Astrocyte of the cerebellum (primary cell): ENCODE data around the gene C15orf61.

Source experiments
- DNase-seq: peaks from one replicate; pipeline ENCODE4 v3.0.0-alpha.2; 2011; ENCODE audit warnings: low read depth
- H3K4me3 ChIP-seq: 2 replicates; pipeline ENCODE4 v1.5.1; 2011; ENCODE audit warnings: mild to moderate bottlenecking, low read depth, low read length, moderate library complexity
- CTCF ChIP-seq: IDR thresholded peaks from 2 replicates; pipeline ENCODE4 v1.5.1; 2012; ENCODE audit warnings: low read length, low read depth, moderate library complexity, mild to moderate bottlenecking; ENCODE audit errors: missing control alignments
- in situ Hi-C: cut with HindIII; loops from 2 replicates; pipeline ENCODE4 v1.10.0; 2017; ENCODE audit warnings: low sequenced_read_pairs

C15orf61 gene

GRCh38 chr15:67575039-67575502 lies 54.1 kb downstream of the C15orf61 start:
- peak; percentile 38 for DNase-seq
- in situ Hi-C loops = no loop called here
- no peak overlapping the region for H3K4me3 ChIP-seq
- no peak for TF ChIP-seq CTCF

- DNase-seq = no peak
- in situ Hi-C loops = no loop called here
- TF ChIP-seq CTCF = no peak
- H3K4me3 ChIP-seq = no peak overlapping the region
Measured at GRCh38 chr15:67578020-67578600, 57.2 kb downstream of the C15orf61 start.

- in situ Hi-C loops = no loop called here
Measured at GRCh38 chr15:67579164-67579563, 58.2 kb downstream of the C15orf61 start.

More at GRCh38 chr15:67579164-67579563, 58.2 kb downstream of the C15orf61 start:
- no peak overlapping the region for H3K4me3 ChIP-seq
- TF ChIP-seq CTCF = no peak
- no peak for DNase-seq
